WTC11 (cell line): Measurements from ENCODE around the gene GPR63. TPM values are rescaled to one million over a fixed set of nuclear protein-coding genes. Genes with fewer than 3 reads are reported as not detected.

Experiments
- ATAC-seq: fragments of 200-7000 bp; cut with Tn5 transposase; 2 replicates; pipeline ENCODE4 v1.10.0; 2021; ENCODE audit warnings: mild to moderate bottlenecking, moderate library complexity
- CTCF ChIA-PET: fragments of 300-600 bp; sonication (Branson Sonifier 250); formaldehyde crosslinking; loops from one replicate; lab custom pipeline; 2021; ENCODE audit warnings: antibody characterized with exemption; lab: Charles Lee
- POLR2A ChIA-PET: fragments of 350-600 bp; sonication (Branson Sonifier 250); formaldehyde crosslinking; loops from one replicate; lab custom pipeline; 2021; ENCODE audit warnings: antibody characterized with exemption; lab: Charles Lee
- DNase-seq: peaks from one replicate; pipeline ENCODE4 v3.0.0; 2021; ENCODE audit warnings: low spot score
- H3K27ac Mint-ChIP-seq: 2 replicates; pipeline ENCODE4 v1.8.0; 2021; ENCODE audit warnings: mixed read lengths
- H3K27me3 Mint-ChIP-seq: 2 replicates; pipeline ENCODE4 v1.8.0; 2021; ENCODE audit warnings: low read depth, mild to moderate bottlenecking, moderate library complexity, mixed read lengths
- H3K36me3 Mint-ChIP-seq: 2 replicates; pipeline ENCODE4 v1.8.0; 2021; ENCODE audit warnings: mixed read lengths
- H3K4me1 Mint-ChIP-seq: 2 replicates; pipeline ENCODE4 v1.8.0; 2022; ENCODE audit warnings: mixed read lengths
- H3K4me3 Mint-ChIP-seq: 2 replicates; pipeline ENCODE4 v1.8.0; 2021; ENCODE audit warnings: mild to moderate bottlenecking, moderate library complexity, mixed read lengths
- H3K9me3 Mint-ChIP-seq: 2 replicates; pipeline ENCODE4 v1.8.0; 2021; ENCODE audit warnings: mixed read lengths
- ARID4B ChIP-seq: sonication (generic); formaldehyde crosslinking; IDR thresholded peaks from 2 replicates; pipeline ENCODE4 v1.8.0; 2023; ENCODE audit warnings: missing genetic modification reagents, mild to moderate bottlenecking, borderline replicate concordance
- CTCF ChIP-seq: fragments of 200-600 bp; IDR thresholded peaks from 2 replicates; pipeline ENCODE4 v1.8.0; 2022; ENCODE audit warnings: antibody characterized with exemption
- E2F1 ChIP-seq: sonication (generic); formaldehyde crosslinking; IDR thresholded peaks from 2 replicates; pipeline ENCODE4 v1.8.0; 2022; ENCODE audit warnings: mild to moderate bottlenecking, missing genetic modification reagents
- EMX1 ChIP-seq: fragments of 250-450 bp; sonication (Bioruptor Pico); IDR thresholded peaks from 2 replicates; pipeline ENCODE4 v1.8.0; 2021; ENCODE audit warnings: mild to moderate bottlenecking
- ESRRA ChIP-seq: sonication (generic); formaldehyde crosslinking; IDR thresholded peaks from 2 replicates; pipeline ENCODE4 v1.8.1; 2022; ENCODE audit warnings: mild to moderate bottlenecking, missing genetic modification reagents, borderline replicate concordance
- GABPB1 ChIP-seq: sonication (generic); formaldehyde crosslinking; IDR thresholded peaks from 2 replicates; pipeline ENCODE4 v1.8.1; 2023; ENCODE audit warnings: mild to moderate bottlenecking, missing genetic modification reagents
- HMGA2 ChIP-seq: fragments of 250-450 bp; sonication (Bioruptor Pico); IDR thresholded peaks from 2 replicates; pipeline ENCODE4 v1.4.0; 2021; ENCODE audit warnings: mild to moderate bottlenecking, moderate library complexity
- IRF1 ChIP-seq: sonication (generic); formaldehyde crosslinking; IDR thresholded peaks from 2 replicates; pipeline ENCODE4 v1.8.0; 2023; ENCODE audit warnings: missing genetic modification reagents
- IRF2 ChIP-seq: sonication (generic); formaldehyde crosslinking; IDR thresholded peaks from 2 replicates; pipeline ENCODE4 v1.8.0; 2022; ENCODE audit warnings: low read depth, missing genetic modification reagents, borderline replicate concordance
- KAT7 ChIP-seq: sonication (generic); formaldehyde crosslinking; IDR thresholded peaks from 2 replicates; pipeline ENCODE4 v1.8.1; 2023; ENCODE audit warnings: missing genetic modification reagents, mild to moderate bottlenecking, borderline replicate concordance
- MLX ChIP-seq: sonication (generic); formaldehyde crosslinking; IDR thresholded peaks from 2 replicates; pipeline ENCODE4 v1.8.1; 2023; ENCODE audit warnings: mild to moderate bottlenecking, missing genetic modification reagents, moderate library complexity
- MYBL2 ChIP-seq: sonication (generic); formaldehyde crosslinking; IDR thresholded peaks from 2 replicates; pipeline ENCODE4 v1.8.1; 2023; ENCODE audit warnings: mild to moderate bottlenecking, moderate library complexity, missing genetic modification reagents
- NR1H2 ChIP-seq: sonication (generic); formaldehyde crosslinking; IDR thresholded peaks from 2 replicates; pipeline ENCODE4 v1.9.0; 2021; ENCODE audit warnings: mild to moderate bottlenecking, moderate library complexity, missing genetic modification reagents
- NR2C2 ChIP-seq: sonication (generic); formaldehyde crosslinking; IDR thresholded peaks from 2 replicates; pipeline ENCODE4 v1.8.0; 2022; ENCODE audit warnings: mild to moderate bottlenecking, missing genetic modification reagents
- NR3C1 ChIP-seq: sonication (generic); formaldehyde crosslinking; conservative IDR thresholded peaks from 2 replicates; pipeline ENCODE4 v1.8.1; 2023; ENCODE audit warnings: low read depth, mild to moderate bottlenecking, missing genetic modification reagents
- SMAD4 ChIP-seq: sonication (generic); formaldehyde crosslinking; IDR thresholded peaks from 2 replicates; pipeline ENCODE4 v1.8.0; 2022; ENCODE audit warnings: mild to moderate bottlenecking, missing genetic modification reagents
- TCF7 ChIP-seq: sonication (generic); formaldehyde crosslinking; IDR thresholded peaks from 2 replicates; pipeline ENCODE4 v1.8.0; 2022; ENCODE audit warnings: mild to moderate bottlenecking, low read depth, missing genetic modification reagents, moderate library complexity
- ZMAT4 ChIP-seq: fragments of 250-450 bp; sonication (Bioruptor Pico); IDR thresholded peaks from 2 replicates; pipeline ENCODE4 v1.9.0; 2021; ENCODE audit warnings: mild to moderate bottlenecking
- ZNF121 ChIP-seq: sonication (generic); formaldehyde crosslinking; IDR thresholded peaks from 2 replicates; pipeline ENCODE4 v1.8.0; 2023; ENCODE audit warnings: missing genetic modification reagents
- ZNF219 ChIP-seq: sonication (generic); formaldehyde crosslinking; IDR thresholded peaks from 2 replicates; pipeline ENCODE4 v1.8.0; 2023; ENCODE audit warnings: missing genetic modification reagents, mild to moderate bottlenecking, borderline replicate concordance
- total RNA-seq: library from RNA; stranded (reverse); gene quantifications from 3 replicates; pipeline ENCODE4 v1.2.3, GENCODE V29; 2021
- TF ChIP-seq, protein P1 (sequence below): fragments of 250-450 bp; sonication (Bioruptor Pico); conservative IDR thresholded peaks from 2 replicates; pipeline ENCODE4 v1.9.0; 2021; ENCODE audit warnings: mild to moderate bottlenecking
- TF ChIP-seq, protein P2 (sequence below): sonication (generic); formaldehyde crosslinking; IDR thresholded peaks from 2 replicates; pipeline ENCODE4 v1.8.1; 2023; ENCODE audit warnings: mild to moderate bottlenecking, missing genetic modification reagents
- TF ChIP-seq, protein P3 (sequence below): sonication (generic); formaldehyde crosslinking; conservative IDR thresholded peaks from 2 replicates; pipeline ENCODE4 v1.8.1; 2022; ENCODE audit warnings: mild to moderate bottlenecking, missing genetic modification reagents

GPR63 gene
- total RNA-seq, 1 experiment from 2014 or later: 7.8 TPM

- DNase-seq (no peak), ATAC-seq (no peak)
- no peak for TF ChIP-seq ARID4B (CRISPR knock-in tag)
- TF ChIP-seq SMAD4 (CRISPR knock-in tag): no peak
- no peak for TF ChIP-seq ZNF121 (CRISPR knock-in tag)
- TF ChIP-seq GABPB1: no peak
- no peak for TF ChIP-seq IRF1 (CRISPR knock-in tag)
- no peak for TF ChIP-seq NR3C1 (CRISPR knock-in tag)
- no peak for TF ChIP-seq HMGA2 (CRISPR knock-in tag)
- TF ChIP-seq EMX1 (CRISPR knock-in tag): no peak
- no peak overlapping the region for H3K27ac Mint-ChIP-seq
- POLR2A ChIA-PET: no interaction called here
- H3K4me1 Mint-ChIP-seq: 0 out of 2 replicates have a peak, but pooled peaks cover 2% of the 10 kb centered on the region
- H3K27me3 Mint-ChIP-seq: peaks cover 4% of the 10 kb centered on the region; the same call in 1 of the 2 replicates
- peaks cover 27% of the 10 kb centered on the region for H3K9me3 Mint-ChIP-seq
- CTCF ChIA-PET: no interaction called here
- no peaks in the 10 kb centered on the region for H3K36me3 Mint-ChIP-seq
- no peak overlapping the region for H3K4me3 Mint-ChIP-seq
These were observed 12.3 kb upstream of the GPR63 start for GRCh38 chr6:96849615-96850014.

DNA sequence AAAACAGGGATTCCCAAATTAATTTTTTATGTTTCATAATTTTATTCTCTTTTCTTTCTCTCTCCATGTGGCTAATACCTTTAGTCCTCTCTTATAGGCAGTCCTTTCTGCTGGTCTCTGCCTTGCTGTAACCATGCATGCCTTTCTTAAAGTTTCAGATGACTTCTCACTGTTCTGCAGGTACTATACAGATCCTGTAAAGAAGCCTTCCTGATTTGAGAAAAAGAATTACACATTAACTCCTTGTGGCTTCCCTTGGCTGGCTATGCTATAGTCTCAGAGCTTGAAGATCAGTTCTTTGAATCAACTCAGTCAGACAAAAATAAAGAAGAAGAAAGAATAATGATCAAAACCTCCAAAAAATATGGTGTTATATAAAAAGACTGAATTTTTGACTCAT is 7.3 kb upstream of the GPR63 start:
- Mint-ChIP-seq H3K36me3 (no peaks in the 10 kb centered on the region), H3K27me3 (peaks cover under 1% of the 10 kb centered on the region), H3K27ac (no peak overlapping the region), H3K9me3 (peaks cover 4% of the 10 kb centered on the region), H3K4me3 (no peak overlapping the region), H3K4me1 (0 out of 2 replicates have a peak, but pooled peaks cover 2% of the 10 kb centered on the region)
- DNase-seq: no peak
- POLR2A ChIA-PET: no interaction called here
- ATAC-seq: no peak
- CTCF ChIA-PET: no interaction called here
- TF ChIP-seq NR2C2: no peak
- no peak for TF ChIP-seq ESRRA (CRISPR knock-in tag)
- TF ChIP-seq, protein P1, sequence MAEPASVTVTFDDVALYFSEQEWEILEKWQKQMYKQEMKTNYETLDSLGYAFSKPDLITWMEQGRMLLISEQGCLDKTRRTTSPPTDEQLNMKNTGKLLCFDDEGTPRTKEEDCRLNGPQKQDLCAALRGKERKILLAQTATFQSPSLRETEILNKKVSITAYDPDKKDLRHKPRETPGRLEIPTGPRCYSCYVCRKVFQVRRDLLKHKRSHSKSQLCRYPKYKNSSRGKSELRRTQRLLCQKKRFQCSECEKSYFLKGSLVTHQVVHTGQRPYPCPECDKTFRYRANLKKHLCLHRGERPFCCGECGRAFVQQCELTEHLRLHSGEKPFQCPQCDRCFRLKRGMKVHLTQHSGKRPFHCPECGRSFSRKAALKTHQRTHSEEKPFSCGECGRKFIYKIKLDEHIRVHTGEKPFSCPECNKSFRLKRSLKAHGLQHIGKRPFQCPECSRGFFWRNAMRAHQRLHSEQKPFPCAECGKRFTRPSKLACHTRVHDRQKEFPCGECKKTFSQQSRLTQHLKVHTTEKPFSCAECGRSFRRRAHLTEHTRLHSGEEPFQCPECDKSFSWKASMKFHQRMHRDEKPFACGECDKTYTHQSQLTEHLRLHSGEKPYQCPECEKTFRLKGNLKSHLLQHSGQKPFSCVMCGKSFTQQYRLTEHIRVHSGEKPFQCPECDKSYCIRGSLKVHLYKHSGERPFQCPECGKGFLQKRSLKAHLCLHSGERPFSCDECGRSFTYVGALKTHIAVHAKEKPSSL: no peak
- no peak for TF ChIP-seq ZMAT4 (CRISPR knock-in tag)
- TF ChIP-seq, protein P2, sequence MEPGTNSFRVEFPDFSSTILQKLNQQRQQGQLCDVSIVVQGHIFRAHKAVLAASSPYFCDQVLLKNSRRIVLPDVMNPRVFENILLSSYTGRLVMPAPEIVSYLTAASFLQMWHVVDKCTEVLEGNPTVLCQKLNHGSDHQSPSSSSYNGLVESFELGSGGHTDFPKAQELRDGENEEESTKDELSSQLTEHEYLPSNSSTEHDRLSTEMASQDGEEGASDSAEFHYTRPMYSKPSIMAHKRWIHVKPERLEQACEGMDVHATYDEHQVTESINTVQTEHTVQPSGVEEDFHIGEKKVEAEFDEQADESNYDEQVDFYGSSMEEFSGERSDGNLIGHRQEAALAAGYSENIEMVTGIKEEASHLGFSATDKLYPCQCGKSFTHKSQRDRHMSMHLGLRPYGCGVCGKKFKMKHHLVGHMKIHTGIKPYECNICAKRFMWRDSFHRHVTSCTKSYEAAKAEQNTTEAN (CRISPR knock-in tag): no peak
- no peak for TF ChIP-seq E2F1 (CRISPR knock-in tag)
- no peak for TF ChIP-seq ZNF219 (CRISPR knock-in tag)
- TF ChIP-seq, protein P3, sequence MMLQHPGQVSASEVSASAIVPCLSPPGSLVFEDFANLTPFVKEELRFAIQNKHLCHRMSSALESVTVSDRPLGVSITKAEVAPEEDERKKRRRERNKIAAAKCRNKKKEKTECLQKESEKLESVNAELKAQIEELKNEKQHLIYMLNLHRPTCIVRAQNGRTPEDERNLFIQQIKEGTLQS (CRISPR knock-in tag): no peak
- TF ChIP-seq TCF7 (CRISPR knock-in tag): no peak
- no peak for TF ChIP-seq IRF2
- TF ChIP-seq CTCF: no peak
- TF ChIP-seq KAT7 (CRISPR knock-in tag): no peak
- TF ChIP-seq MYBL2: no peak
- no peak for TF ChIP-seq MLX (CRISPR knock-in tag)
- TF ChIP-seq NR1H2 (CRISPR knock-in tag): no peak
